OCI-LY7 (cell line): Measurements from ENCODE around the gene UFD1.

ENCODE experiments used
- CTCF ChIP-seq: fragments of 200-600 bp; sonication (generic); conservative IDR thresholded peaks from 2 replicates; pipeline ENCODE4 v1.5.1; 2014; ENCODE audit warnings: mild to moderate bottlenecking, antibody characterized with exemption, low read length, moderate library complexity, mixed read lengths
- EZH2phosphoT487 ChIP-seq: fragments of 200-600 bp; sonication (generic); IDR thresholded peaks from 2 replicates; pipeline ENCODE4 v1.6.1; 2018; ENCODE audit warnings: low read depth, borderline replicate concordance, mild to moderate bottlenecking, mixed run types, antibody characterized with exemption, low read length, moderate library complexity, mixed read lengths

DNA sequence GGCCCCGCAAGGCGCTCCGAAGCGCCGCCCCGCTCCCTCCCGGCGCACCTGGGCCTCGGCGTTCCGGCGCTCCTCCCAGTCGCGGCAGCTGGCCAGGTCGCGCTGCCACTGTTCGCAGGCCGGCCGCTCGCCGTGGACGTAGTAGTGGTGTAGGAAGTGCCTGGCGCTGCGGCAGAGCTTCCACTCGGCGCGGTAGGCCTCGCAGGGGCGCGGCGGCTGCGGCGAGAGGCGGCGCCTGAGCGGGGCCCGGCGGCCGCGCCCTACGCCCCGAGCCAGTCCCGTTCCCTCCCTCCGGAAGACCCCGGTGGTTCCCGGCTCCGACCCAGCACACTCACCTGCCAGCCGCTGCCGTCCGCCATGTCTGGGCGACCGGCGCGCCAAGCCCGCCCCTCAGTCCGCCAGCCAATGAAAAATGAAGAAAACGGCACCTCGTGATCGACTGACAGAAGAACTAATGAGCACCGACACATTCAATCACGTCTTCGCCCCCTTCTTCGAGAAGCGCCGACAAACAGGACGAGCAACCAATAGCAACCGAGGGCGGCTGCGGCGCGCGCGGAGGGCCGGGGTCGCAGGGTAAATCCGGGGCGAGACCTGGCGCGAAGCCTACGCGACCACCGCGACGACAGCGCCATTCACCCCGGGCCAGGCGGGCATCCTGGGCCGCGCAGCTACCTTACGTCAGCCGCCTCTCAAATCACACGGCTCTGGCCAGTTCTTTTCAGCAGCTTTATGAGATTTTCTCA lies 31.5 kb downstream of the UFD1 start, which contains the start of gene C22orf39:
- TF ChIP-seq CTCF: no peak
- TF ChIP-seq EZH2phosphoT487: no peak
